Measurements from ENCODE around the gene GDAP1L1.

The GDAP1L1 gene

GRCh38 chr20:44211177-44212039 lies 35.7 kb upstream of the GDAP1L1 start:
- Histone ChIP-seq H3K9me3 (ENCODE audit: insufficient read depth, low read length) (no peaks in the 10 kb centered on the region), H3K9ac (ENCODE audit: insufficient read length, low read depth) (peak overlapping the region; percentile 93), H3K36me3 (ENCODE audit: insufficient read depth, insufficient read length, low read length) (peaks cover 8% of the 10 kb centered on the region), H3K4me1 (ENCODE audit: insufficient read depth, insufficient read length) (no peaks in the 10 kb centered on the region), H3K4me3 (ENCODE audit: insufficient read length, low read depth) (peak overlapping the region; percentile 76), H3K27me3 (ENCODE audit: insufficient read depth, insufficient read length) (no peaks in the 10 kb centered on the region)
- TF ChIP-seq SUZ12 (IDR thresholded peaks at IDR 0.05; ENCODE audit: extremely low read depth, insufficient read depth, insufficient read length) = no peak
- no peak for TF ChIP-seq ZNF274 (IDR thresholded peaks at IDR 0.05; ENCODE audit: low read depth, low read length)
- TF ChIP-seq YY1 (IDR thresholded peaks at IDR 0.05; ENCODE audit: insufficient read depth, insufficient read length) = no peak
- DNase-seq (ENCODE audit: low read depth, low spot score) = no peak

- no peak for DNase-seq (ENCODE audit: low read depth, low spot score)
- TF ChIP-seq YY1 (IDR thresholded peaks at IDR 0.05; ENCODE audit: insufficient read depth, insufficient read length) (no peak), SUZ12 (IDR thresholded peaks at IDR 0.05; ENCODE audit: extremely low read depth, insufficient read depth, insufficient read length) (no peak), ZNF274 (IDR thresholded peaks at IDR 0.05; ENCODE audit: low read depth, low read length) (no peak)
- H3K9me3 ChIP-seq (ENCODE audit: insufficient read depth, low read length) = no peaks in the 10 kb centered on the region
- H3K4me3 ChIP-seq (ENCODE audit: insufficient read length, low read depth) = no peak overlapping the region
- no peaks in the 10 kb centered on the region for H3K27me3 ChIP-seq (ENCODE audit: insufficient read depth, insufficient read length)
- H3K4me1 ChIP-seq (ENCODE audit: insufficient read depth, insufficient read length) = no peaks in the 10 kb centered on the region
- no peak overlapping the region for H3K9ac ChIP-seq (ENCODE audit: insufficient read length, low read depth)
- peaks cover 9% of the 10 kb centered on the region for H3K36me3 ChIP-seq (ENCODE audit: insufficient read depth, insufficient read length, low read length)
Measured at GRCh38 chr20:44212792-44213191, 34.3 kb upstream of the GDAP1L1 start.

GRCh38 chr20:44215125-44215524 lies 32.0 kb upstream of the GDAP1L1 start:
- H3K4me3 ChIP-seq (ENCODE audit: insufficient read length, low read depth) = no peak overlapping the region
- no peak for DNase-seq (ENCODE audit: low read depth, low spot score)
- H3K9me3 ChIP-seq (ENCODE audit: insufficient read depth, low read length) = no peaks in the 10 kb centered on the region
- H3K27me3 ChIP-seq (ENCODE audit: insufficient read depth, insufficient read length) = no peaks in the 10 kb centered on the region
- H3K9ac ChIP-seq (ENCODE audit: insufficient read length, low read depth) = no peak overlapping the region
- TF ChIP-seq ZNF274 (IDR thresholded peaks at IDR 0.05; ENCODE audit: low read depth, low read length) (no peak), YY1 (IDR thresholded peaks at IDR 0.05; ENCODE audit: insufficient read depth, insufficient read length) (no peak), SUZ12 (IDR thresholded peaks at IDR 0.05; ENCODE audit: extremely low read depth, insufficient read depth, insufficient read length) (no peak)
- H3K36me3 ChIP-seq (ENCODE audit: insufficient read depth, insufficient read length, low read length) = peaks cover 9% of the 10 kb centered on the region
- no peaks in the 10 kb centered on the region for H3K4me1 ChIP-seq (ENCODE audit: insufficient read depth, insufficient read length)

GRCh38 chr20:44217342-44218092 lies 29.6 kb upstream of the GDAP1L1 start:
- peaks cover 9% of the 10 kb centered on the region for H3K36me3 ChIP-seq (ENCODE audit: insufficient read depth, insufficient read length, low read length)
- DNase-seq (ENCODE audit: low read depth, low spot score) = peak; percentile 79
- H3K9ac ChIP-seq (ENCODE audit: insufficient read length, low read depth) = no peak overlapping the region
- TF ChIP-seq SUZ12 (IDR thresholded peaks at IDR 0.05; ENCODE audit: extremely low read depth, insufficient read depth, insufficient read length) (no peak), YY1 (IDR thresholded peaks at IDR 0.05; ENCODE audit: insufficient read depth, insufficient read length) (no peak)
- no peak overlapping the region for H3K4me3 ChIP-seq (ENCODE audit: insufficient read length, low read depth)
- H3K4me1 ChIP-seq (ENCODE audit: insufficient read depth, insufficient read length) = peaks cover 3% of the 10 kb centered on the region
- H3K9me3 ChIP-seq (ENCODE audit: insufficient read depth, low read length) = no peaks in the 10 kb centered on the region
- no peaks in the 10 kb centered on the region for H3K27me3 ChIP-seq (ENCODE audit: insufficient read depth, insufficient read length)

GRCh38 chr20:44218446-44218845 lies 28.7 kb upstream of the GDAP1L1 start:
- peaks cover 3% of the 10 kb centered on the region for H3K4me1 ChIP-seq (ENCODE audit: insufficient read depth, insufficient read length)

DNA sequence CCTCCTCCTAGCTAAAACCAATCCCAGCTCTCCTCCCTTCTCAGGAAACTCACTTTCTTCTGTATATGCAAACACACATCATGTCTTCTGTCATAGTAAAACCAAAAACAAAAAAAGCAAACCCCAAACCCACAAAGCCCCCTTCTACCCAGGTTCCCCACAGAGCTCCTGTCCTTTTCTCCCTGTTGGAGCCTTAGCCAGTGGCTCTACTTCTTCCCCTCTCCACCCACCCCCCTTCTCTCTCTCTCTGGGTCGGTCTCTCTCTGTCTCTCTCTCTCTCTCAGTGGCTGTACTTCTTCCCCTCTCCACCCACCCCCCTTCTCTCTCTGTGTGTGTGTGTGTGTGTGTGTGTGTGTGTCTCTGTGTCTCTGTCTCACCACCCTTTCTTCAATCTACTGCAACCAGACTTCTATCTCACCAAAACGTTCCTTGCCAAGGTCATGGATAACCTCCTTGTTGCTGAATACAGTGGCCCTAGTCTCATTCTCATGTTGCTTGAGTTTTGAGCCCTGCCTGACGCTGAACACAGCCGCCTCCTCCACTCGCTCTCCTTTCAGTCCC lies 27.9 kb upstream of the GDAP1L1 start:
- no peak for TF ChIP-seq YY1 (IDR thresholded peaks at IDR 0.05; ENCODE audit: insufficient read depth, insufficient read length)
- no peak for TF ChIP-seq SUZ12 (IDR thresholded peaks at IDR 0.05; ENCODE audit: extremely low read depth, insufficient read depth, insufficient read length)
- no peak for TF ChIP-seq ZNF274 (IDR thresholded peaks at IDR 0.05; ENCODE audit: low read depth, low read length)
- H3K36me3 ChIP-seq (ENCODE audit: insufficient read depth, insufficient read length, low read length) = peaks cover 9% of the 10 kb centered on the region
- no peaks in the 10 kb centered on the region for H3K9me3 ChIP-seq (ENCODE audit: insufficient read depth, low read length)
- no peak for DNase-seq (ENCODE audit: low read depth, low spot score)
- H3K9ac ChIP-seq (ENCODE audit: insufficient read length, low read depth) = peak overlapping the region; percentile 27
- H3K4me3 ChIP-seq (ENCODE audit: insufficient read length, low read depth) = no peak overlapping the region
- H3K27me3 ChIP-seq (ENCODE audit: insufficient read depth, insufficient read length) = no peaks in the 10 kb centered on the region
- peaks cover 3% of the 10 kb centered on the region for H3K4me1 ChIP-seq (ENCODE audit: insufficient read depth, insufficient read length)

More at GRCh38 chr20:44218446-44218845, 28.7 kb upstream of the GDAP1L1 start:
- H3K4me3 ChIP-seq (ENCODE audit: insufficient read length, low read depth) = no peak overlapping the region
- no peak overlapping the region for H3K9ac ChIP-seq (ENCODE audit: insufficient read length, low read depth)
- no peak for TF ChIP-seq ZNF274 (IDR thresholded peaks at IDR 0.05; ENCODE audit: low read depth, low read length)
- TF ChIP-seq SUZ12 (IDR thresholded peaks at IDR 0.05; ENCODE audit: extremely low read depth, insufficient read depth, insufficient read length) = no peak
- no peak for TF ChIP-seq YY1 (IDR thresholded peaks at IDR 0.05; ENCODE audit: insufficient read depth, insufficient read length)
- peaks cover 9% of the 10 kb centered on the region for H3K36me3 ChIP-seq (ENCODE audit: insufficient read depth, insufficient read length, low read length)
- no peaks in the 10 kb centered on the region for H3K27me3 ChIP-seq (ENCODE audit: insufficient read depth, insufficient read length)
- DNase-seq (ENCODE audit: low read depth, low spot score) = no peak
- no peaks in the 10 kb centered on the region for H3K9me3 ChIP-seq (ENCODE audit: insufficient read depth, low read length)

DNA sequence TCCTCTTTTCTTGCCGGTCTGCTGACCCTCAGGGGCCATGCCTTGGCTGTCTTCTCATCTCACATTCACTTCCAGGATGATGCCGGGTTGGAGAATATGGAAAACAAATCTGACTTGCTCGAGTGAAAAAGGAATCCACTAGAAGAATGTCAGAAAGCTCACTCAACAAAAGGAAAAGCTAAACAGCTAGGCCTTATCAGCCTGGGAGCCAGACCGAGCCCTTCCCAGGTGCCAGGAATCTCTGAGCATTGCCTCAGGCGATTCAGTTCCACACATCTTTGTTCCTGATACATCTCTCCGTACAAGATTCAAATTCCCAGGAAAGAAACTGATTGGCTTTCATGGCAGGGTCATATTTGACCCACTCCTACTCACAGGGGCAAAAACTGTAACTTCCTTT lies 27.3 kb upstream of the GDAP1L1 start:
- H3K9me3 ChIP-seq (ENCODE audit: insufficient read depth, low read length) = no peaks in the 10 kb centered on the region
- TF ChIP-seq ZNF274 (IDR thresholded peaks at IDR 0.05; ENCODE audit: low read depth, low read length) = no peak
- TF ChIP-seq YY1 (IDR thresholded peaks at IDR 0.05; ENCODE audit: insufficient read depth, insufficient read length) = no peak
- no peak for TF ChIP-seq SUZ12 (IDR thresholded peaks at IDR 0.05; ENCODE audit: extremely low read depth, insufficient read depth, insufficient read length)
- peaks cover 3% of the 10 kb centered on the region for H3K4me1 ChIP-seq (ENCODE audit: insufficient read depth, insufficient read length)
- H3K4me3 ChIP-seq (ENCODE audit: insufficient read length, low read depth) = no peak overlapping the region
- peaks cover 9% of the 10 kb centered on the region for H3K36me3 ChIP-seq (ENCODE audit: insufficient read depth, insufficient read length, low read length)
- DNase-seq (ENCODE audit: low read depth, low spot score) = no peak
- H3K27me3 ChIP-seq (ENCODE audit: insufficient read depth, insufficient read length) = no peaks in the 10 kb centered on the region
- peak overlapping the region; percentile 27 for H3K9ac ChIP-seq (ENCODE audit: insufficient read length, low read depth)

Measured in NT2/D1 (cell line).